Uterus (tissue), 2 donors: ENCODE data around the gene PDE4D.

Experiments
- POLR2A ChIP-seq, 2 donors: fragments of 450-650 bp; IDR thresholded peaks; one replicate each; pipeline ENCODE4 v1.6.1; 2016; ENCODE audit warnings: antibody characterized with exemption in 2 of 2, mild to moderate bottlenecking in 1 of 2, moderate library complexity in 1 of 2
- TF ChIP-seq, protein P1 (sequence below), 4 experiments: fragments of 200-600 bp in 2 of 4; fragments of 450-650 bp in 2 of 4; sonication (generic) in 2 of 4; IDR thresholded peaks; one replicate each; pipeline ENCODE4 v1.5.1; 2016 to 2019; ENCODE audit warnings: antibody characterized with exemption in 4 of 4, mild to moderate bottlenecking in 2 of 4, moderate library complexity in 1 of 4

DNA sequence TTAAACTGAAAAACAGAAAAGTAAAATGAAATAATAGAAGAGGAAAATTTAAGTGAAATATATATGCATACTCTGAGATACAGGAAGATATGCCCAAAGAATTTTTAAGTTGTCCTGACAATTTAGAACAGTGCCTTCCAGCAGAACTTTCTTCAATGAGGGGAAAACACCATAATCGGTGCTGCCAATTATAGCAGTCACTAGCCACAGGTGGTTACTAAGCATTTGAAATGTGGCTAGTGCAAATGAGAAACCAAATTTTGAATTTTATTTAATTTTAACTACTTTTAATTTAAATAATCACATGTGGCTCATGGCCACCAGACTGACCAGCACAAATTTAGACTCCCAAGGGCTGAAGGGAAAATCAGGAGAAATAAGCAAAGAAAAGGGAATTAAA lies 900.1 kb downstream of the PDE4D start:
- TF ChIP-seq POLR2A (IDR thresholded peaks at IDR 0.05), result no peak
- TF ChIP-seq, protein P1, sequence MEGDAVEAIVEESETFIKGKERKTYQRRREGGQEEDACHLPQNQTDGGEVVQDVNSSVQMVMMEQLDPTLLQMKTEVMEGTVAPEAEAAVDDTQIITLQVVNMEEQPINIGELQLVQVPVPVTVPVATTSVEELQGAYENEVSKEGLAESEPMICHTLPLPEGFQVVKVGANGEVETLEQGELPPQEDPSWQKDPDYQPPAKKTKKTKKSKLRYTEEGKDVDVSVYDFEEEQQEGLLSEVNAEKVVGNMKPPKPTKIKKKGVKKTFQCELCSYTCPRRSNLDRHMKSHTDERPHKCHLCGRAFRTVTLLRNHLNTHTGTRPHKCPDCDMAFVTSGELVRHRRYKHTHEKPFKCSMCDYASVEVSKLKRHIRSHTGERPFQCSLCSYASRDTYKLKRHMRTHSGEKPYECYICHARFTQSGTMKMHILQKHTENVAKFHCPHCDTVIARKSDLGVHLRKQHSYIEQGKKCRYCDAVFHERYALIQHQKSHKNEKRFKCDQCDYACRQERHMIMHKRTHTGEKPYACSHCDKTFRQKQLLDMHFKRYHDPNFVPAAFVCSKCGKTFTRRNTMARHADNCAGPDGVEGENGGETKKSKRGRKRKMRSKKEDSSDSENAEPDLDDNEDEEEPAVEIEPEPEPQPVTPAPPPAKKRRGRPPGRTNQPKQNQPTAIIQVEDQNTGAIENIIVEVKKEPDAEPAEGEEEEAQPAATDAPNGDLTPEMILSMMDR (IDR thresholded peaks at IDR 0.05), result no peak
